SK-N-DZ (cell line): ENCODE measurements around the gene KLRG1. TPM values are rescaled to one million over a fixed set of nuclear protein-coding genes. Genes with fewer than 3 reads are reported as not detected.

Source experiments
- DNase-seq: peaks from one replicate; pipeline ENCODE4 v3.0.0-alpha.2; 2015; ENCODE audit warnings: low spot score
- polyA plus RNA-seq, 2 experiments: library from polyadenylated mRNA; depleted of rRNA; stranded (reverse); fragments of >200 nt; gene quantifications; 2 replicates each; pipeline ENCODE4 v1.2.3, GENCODE V29; 2014

The KLRG1 gene
- polyA plus RNA-seq (2014; cell fraction: cytosol; rRNA removed) = 11.8 and 12.5 TPM in 2 replicates
- 5.7 and 9.8 TPM in 2 replicates for polyA plus RNA-seq (2014; cell fraction: nucleus; rRNA removed)

DNA sequence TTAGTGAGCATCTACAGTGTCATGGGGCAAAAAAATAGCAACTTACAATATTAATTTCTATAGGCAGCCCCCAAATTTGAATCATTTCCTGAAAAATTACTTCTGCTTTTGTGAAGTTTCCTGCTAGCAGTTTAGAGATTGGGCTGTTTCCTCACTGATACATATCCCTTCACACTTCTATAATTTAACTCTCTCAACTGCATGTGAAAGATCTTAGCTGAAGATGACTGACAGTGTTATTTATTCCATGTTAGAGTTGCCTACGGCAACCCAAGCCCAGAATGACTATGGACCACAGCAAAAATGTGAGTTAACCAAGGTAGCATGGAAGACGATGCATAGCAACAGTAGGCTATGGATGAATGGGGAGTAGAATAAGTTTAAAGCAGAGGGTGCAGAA is at the start of gene KLRG1:
Gene KLRG1 (plus strand): TSS at position 134 of the 400 bp plus-strand sequence. CDS start 90 bp downstream, at position 224.
- DNase-seq = no peak

DNA sequence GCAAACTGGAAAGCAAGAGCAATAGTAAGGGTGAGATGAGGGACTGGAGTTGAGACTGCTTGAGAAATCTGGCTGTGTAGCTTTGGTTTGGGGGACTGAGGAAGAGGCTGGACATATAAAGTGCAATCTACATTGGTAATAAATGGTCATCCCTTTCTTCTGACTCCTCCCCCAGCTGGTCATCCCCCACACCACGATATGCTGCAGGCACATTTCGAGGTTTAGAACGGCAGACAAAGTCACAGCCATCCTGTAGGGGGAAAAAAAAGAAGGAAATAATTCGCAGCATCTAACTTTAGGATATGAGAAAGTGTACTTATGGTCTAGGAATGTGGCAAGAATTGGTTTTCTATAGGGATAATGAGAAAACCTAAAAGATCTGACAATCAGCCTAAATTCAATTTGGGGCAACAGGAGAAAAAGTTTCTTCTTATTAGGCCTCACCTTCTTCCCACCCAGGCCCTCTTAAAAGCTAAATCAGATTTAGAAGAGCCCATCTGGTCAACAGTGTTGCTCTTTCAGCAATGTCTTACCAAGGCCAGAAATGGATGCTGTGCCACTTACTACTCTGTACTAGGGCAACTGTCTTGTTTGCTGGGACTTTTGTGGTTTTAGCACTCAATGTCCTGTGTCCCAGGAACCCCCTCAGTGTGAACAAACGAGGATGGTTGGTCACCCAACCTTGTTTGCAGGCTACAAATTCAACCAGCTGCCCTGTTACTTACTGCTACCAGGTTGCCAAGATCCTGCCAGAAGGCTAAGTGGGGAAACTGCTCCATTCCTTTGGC is 47.5 kb upstream of the KLRG1 start:
- no peak for DNase-seq

DNA sequence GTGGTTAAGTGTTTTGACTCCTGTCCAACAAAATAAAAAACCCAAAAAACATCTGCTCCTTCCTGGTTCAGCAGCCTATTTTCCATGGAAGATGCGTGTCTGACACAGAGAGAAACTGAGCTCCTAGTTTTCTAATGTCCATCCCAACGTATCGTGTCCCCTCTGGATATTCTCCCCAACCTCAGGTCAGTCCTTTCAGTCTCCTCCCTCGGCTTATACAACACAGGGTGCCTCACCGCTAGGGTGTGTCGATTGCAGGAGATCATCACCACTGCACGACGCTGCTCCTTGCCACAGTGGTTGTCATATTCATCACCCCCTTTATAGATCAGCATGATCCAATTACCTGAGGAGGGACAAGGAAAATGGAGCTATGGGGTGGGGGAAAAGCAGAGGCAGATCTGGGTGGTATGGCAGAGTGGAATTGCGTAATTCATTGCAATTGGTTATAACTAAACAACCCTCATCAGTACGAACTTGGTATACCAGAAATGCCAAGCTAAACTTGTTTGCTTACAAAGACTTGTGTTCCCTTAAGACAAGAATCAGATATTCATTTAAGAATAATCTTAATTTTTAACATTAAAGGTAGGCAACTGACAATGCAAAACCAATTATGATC is 45.7 kb upstream of the KLRG1 start:
- DNase-seq = no peak

DNA sequence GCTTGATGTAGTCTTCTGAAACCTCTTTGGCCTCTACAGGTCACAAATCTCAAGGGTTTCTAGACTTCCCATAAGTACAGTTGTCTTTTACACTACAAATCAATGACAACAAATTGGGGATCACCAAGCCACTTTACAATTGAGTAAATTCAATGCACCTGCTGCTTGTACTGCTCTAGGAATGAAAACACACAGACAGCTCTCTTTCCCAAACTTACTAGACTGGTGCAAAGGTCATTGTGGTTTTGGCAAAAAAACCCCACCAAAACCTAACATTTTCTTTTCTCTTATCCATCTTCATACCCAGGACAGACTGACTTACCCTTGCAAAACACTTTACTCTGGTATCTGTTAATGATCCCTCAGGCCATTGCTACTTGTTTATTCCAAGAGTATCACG is 42.6 kb upstream of the KLRG1 start:
- no peak for DNase-seq

DNA sequence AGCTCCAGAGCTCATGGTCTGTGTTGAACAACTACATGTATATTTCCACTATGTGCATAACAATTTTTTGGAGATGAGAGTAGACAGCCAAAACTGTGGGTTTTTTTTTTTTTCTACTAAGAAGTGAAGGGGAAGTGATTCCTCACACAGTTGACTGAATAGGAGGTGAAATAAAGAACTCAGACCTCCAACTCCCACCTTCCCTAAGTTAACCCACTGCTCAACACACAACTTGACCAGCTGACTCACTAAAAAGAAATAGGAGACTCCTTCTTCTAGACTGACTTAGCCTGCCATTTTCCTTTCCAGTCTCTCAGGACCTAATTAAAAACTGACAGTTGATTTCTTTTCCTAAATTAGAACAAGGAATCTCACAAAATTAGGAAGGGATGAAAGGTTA is 41.6 kb upstream of the KLRG1 start:
- DNase-seq = no peak

DNA sequence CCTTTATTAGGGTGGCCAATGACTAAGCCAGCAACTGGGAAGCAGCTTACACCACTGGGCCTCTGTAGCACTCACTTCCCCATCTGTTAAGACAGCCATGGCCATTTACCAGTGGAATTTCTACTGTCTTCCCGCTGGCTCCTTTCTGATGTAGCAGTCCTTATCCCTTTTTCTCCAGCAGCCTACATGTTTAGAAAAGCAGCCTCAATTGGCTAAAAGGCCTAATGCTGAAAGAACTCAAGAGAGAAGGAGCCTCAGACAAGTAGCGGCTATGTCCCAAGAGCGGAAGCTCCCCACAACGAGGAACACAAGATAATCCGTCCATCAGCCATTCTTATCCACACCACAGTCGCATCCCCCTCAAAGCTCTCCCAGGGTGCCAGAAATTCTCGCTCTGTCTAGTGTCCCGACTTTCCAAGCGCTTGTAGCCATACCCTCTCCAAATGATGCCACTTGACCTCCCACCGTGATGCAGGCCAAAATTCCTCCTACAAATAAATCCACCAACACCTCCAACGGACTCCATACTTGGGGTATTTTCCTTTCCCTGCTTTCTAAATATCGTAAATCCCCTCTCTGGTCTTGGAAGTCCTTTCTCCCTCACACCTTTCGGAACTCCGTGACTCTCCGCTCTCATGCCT is 40.5 kb upstream of the KLRG1 start:
- DNase-seq = no peak

DNA sequence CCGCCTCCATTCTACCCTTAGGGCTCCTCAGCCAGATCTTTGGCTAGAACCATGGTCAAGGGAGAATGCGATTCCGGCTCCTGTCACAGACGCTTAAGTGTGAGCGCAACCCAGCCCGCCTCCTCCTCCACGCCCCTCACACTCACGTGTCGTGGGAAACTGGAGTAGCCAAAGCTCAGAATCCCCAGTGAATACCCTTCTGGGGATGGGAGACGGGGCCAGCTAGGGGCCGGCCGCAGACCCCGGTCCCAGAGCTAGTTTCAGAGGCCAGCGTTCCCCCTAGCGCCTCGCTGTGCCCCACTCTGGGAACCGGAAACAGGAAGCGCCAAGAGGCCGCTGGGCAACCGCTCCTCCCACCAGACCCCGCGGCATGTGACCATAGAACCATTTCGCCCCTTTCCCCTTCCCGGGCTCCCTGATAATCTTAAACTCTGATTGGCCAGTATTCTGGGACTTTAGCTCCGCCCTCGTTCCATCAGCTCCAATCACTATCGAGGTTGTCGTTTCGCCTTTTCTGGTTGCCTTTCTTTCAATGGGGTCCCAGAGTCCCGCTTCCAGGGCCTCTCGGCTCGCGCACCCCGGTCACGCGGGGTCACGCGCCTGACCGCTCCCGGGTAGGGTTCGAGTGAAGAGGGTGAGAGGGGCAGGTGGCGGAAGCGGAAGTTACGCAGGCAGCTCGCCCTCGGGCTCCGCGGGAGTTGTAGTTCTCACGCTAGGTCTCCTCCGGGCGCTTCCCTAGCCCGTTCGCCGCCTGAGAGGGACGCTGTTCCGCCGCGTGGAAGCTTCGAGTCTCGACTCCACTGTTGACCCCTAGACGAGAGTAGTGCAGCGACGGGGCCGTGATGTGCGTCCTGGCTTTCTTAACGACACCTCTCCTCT is 39.8 kb upstream of the KLRG1 start, which contains the start of gene M6PR:
Gene M6PR (minus strand): TSS at position 304 of the 879 bp plus-strand sequence. CDS start 3,241 bp downstream, outside the sequence.
- peak; percentile 99 for DNase-seq

DNA sequence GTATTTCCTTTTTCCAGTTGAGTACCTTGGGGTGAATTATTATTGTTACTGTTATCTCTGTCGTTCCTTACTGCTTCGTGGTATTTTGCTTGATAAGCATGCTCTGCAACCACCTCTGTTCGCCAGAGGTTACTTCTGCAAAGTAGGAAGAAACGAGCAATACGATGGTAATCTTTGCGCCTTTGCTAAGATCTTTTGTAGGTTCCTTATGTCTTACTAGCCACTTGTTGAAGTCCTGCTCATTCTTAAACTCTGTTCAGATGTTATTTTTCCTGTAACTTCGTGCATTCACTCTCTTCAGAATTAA is 39.2 kb upstream of the KLRG1 start:
- DNase-seq = no peak

DNA sequence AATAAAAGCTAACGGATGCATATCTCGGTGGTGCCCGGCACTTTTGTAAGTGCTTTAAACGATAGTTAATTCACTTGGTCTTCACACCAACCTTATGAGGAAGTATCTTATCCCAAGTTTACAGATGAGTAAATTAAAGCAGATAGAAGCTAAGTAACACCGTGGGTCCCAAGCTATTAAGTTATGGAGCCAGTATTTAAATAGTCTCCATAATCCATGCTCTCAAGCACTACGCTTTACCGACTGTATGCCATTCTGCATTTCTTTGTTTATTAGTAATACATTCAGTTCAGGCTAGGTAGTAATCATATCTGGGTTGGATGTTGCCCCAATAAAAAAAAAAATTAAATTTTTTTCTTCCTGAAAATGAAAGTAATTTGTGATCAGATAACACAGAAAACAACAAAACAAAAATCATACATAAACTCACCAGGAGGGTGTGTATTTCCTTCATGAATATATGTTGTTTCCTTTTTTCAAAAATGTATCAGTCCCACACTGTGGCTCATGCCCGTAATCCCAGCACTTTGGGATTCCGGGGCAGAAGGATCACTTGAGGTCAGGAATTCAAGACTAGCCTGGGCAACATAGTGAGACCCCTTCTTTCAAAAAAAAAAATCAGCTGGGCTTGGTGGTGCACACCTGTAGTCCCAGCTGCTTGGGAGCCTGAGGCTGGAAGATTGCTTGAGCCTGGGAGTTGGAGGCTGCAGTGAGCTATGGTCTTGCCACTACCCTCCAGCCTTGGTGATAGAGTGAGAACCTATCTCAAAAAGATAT is 38.5 kb upstream of the KLRG1 start:
- DNase-seq = no peak

DNA sequence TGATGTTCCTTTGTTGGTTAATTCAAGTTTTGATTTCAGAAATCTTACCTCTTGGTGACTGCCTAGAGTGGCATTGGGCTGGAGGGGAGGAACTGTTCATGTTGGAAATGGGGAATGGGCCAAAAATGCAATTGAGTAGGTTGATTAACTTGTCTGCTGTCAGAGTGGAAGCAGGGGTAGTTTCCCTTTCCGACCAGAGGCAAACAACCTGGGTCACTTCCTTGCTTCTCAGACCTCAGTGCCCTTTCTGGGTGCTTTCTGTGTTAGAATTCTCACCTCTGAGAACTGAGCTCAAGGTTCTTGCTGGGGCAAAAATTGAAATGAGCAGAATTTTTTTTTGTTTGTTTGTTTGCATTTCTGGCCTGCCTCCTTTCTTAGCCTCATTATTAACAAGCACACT is 37.6 kb upstream of the KLRG1 start:
- no peak for DNase-seq

DNA sequence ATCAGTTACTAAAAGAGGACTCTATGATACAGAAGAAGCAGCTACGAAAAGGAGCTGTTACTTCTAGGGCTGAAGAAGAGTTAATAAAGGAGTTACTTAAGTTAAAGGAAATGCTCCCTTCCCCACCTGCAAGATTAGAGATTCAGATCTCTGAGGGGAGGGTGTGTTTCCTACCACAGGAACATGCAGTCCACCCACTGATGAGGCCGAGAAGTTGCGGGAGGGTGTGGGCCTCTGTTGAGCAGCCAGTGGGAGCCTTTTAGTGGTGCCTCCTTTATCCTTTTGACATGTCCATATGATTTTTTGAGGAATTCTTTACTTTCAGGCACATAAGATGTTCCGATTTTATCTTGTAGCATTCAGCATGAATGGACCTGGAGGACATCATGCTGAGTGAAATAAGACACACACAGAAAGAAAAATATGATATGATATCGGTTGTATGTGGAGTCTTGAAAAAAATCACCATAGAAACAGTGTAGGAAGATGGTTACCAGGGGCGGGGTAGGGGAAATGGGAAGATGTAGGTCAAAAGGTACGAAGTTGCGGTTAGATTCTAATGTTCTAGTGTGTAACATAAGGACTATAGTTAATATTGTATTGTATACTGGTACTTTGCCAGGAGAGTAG is 35.5 kb upstream of the KLRG1 start:
- DNase-seq = no peak

DNA sequence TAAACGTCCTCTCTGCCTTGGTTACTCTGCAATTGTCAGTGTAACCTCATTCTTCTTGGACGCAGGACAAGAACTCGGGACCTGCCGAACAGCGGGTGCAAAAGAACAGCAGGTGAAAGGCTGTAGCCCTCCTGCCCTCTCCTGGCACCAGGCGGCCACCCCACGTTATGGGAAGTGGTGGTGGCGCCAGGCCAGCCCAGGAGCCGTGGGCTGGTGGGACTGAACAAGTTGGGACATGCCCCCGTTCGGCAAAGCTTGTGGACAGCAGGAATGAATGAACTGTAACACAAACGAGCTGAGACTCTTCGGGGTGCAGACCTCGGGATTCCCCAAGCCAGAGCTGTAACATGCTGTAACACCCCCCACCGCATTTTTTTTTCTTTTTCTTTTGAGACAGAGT is 33.3 kb upstream of the KLRG1 start:
- DNase-seq = no peak

DNA sequence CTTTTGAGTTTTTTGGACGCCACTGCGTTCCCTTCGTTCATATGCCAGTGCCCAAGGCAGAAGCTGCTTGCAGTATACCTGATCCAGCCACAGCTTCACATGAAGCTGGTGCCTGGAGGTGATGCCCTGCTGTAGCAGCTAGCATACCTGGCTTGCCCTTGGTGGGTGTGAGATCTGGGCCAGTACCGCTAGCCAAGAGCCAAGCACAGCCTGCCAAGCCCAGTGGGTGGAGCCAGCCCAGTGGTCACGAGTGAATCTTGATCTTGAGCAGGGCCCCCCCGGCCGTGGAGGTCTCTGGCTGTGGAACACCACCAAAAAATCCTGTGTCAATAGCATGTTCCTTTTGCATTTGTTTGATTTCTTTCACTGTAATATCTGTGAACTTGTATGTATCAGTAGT is 32.6 kb upstream of the KLRG1 start:
- no peak for DNase-seq

DNA sequence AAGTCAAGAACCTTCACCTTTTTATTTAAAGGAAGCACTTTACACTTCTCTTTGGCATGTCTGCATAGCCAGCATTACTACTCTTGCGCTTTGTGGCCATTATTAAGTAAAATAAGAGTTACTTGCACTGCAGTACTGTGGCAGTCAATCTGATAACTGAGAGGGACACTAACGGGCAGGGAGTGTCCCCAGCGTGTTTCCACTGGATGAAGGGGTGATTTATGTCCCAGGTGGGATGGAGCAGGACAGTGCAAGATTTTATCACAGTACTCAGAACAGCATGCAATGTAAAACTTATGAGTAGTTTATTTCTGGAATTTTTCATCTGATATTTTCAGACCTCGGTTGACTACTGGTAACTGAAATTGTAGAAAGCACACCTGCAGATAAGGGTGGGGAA is 31.8 kb upstream of the KLRG1 start:
- peak; percentile 73 for DNase-seq

DNA sequence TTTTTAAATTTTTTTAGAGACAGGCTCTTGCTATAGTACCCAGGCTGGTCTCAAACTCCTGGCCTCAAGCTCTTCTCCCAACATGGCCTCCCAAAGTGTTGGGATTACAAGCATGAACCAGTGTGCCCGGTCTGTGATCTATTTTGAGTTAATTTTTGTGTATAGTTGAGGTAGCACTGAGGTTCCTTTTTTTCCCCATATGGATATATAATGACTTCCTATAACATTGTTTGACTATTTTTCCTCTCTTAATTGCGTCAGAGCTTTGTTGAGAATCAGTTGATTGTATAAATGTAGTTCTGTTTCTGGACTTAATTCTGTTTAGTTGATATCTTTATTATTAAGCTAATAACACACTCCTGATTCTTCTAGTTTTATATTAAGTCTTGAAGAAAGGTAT is 31.3 kb upstream of the KLRG1 start:
- DNase-seq = no peak

DNA sequence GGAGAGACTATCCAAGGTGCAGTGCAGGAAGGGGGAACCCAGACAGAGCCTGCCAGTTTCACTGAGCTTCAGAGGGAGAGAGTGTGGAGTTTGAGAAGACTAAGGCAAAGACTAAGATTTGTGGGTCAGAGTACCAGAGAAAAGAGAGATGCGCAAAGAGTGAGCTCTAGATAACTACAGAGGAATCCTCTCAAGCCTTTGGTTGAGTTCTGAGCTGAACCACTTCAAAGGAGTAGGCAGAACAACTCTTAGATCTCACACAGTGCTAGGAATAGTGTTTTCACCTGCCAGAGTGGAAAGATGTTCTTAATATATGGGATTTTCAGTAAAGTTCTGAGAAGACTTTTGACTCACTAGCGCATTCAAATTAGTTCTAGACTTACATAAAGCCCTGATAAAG is 29.2 kb upstream of the KLRG1 start:
- no peak for DNase-seq

DNA sequence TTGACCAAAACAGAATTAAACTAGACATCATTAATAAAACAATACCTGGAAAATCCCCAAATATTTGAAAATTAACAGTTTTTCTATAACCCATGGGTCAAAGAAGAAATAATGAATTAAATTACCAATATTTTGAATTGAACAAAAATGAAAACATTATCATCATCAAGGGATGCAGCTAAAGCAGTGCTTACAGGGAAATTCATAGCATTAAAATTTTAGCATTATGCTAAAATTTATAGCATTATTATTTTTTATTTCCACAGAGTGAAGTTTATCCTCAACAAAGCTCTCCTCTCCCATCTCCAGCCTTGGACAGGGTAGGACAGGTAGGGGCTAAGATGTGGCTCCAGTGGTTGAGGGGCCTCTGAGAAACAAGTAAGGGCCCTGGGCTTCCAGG is 20.6 kb upstream of the KLRG1 start:
- DNase-seq = no peak

DNA sequence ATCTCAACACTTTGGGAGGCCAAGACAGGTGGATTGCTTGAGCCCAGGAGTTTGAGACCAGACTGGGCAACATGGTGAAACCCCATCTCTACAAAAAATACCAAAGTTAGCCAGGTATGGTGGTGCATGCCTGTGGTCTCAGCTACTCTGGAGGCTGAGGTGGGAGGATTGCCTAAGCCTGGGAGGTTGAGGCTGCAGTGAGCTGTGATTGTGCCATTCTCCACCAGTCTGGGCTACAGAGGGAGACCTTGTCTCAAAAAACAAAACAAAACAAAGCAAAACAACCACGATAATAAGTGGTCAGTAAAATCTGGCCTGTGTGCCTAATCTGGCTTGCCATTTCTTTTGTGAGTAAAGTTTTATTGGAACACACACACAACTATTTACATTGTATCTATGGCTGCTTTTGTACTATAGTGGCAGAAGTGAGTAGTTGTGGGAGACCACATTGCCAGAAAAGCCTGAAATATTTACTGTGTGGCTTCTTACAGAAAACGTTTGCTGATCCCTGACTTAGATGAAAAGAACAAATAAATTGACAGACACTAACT is 19.4 kb upstream of the KLRG1 start:
- no peak for DNase-seq

DNA sequence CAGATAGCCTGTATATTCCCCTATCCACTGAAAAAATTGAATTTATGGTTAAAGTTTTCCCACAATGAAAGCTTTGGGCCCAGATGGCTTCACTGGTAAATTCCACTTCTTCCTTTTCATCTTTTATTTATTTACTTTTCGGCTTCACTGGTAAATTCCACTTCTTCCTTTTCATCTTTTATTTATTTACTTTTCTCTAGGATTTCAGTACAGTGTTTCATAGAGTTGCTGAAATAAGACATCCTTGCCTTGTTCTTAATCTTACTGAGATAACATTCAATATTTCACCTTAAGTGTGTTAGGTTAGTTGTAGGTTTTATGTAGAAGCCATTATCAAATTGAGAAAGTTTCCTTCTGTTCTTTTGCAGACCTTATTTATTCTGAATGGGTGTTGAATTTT is 18.9 kb upstream of the KLRG1 start:
- DNase-seq = no peak

DNA sequence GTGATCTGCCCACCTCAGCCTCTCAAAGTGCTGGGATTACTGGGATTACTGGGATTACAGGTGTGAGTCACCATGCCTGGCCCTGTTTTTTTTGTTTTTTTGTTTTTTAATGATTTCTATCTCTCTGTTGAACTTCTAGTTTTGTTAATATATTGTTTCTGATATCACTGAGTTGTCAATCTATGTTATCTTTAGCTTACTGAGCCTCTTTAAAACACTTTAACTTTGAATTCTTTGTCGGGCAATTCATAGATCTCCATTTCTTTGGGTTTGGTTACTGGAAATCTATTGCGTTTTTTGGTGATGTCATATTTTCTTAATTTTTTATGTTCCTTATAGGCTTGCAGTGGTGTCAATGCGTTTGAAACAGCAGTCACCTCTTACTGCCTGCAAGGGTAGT is 9.2 kb upstream of the KLRG1 start:
- no peak for DNase-seq
